Measurements from ENCODE around the gene BABAM2. TPM values are rescaled to one million over a fixed set of nuclear protein-coding genes. Genes with fewer than 3 reads are reported as not detected.

BABAM2 gene
- total and polyA plus RNA-seq, 10 of the 15 experiments (the other 5 are each of a cell fraction or from before 2014, with no cell fraction given): 30.7 to 59.9 (median 44.5) TPM

- H3K4me2 ChIP-seq (ENCODE audit: control insufficient read depth, insufficient read depth): no peak overlapping the region
- ChIA-PET CTCF (no interaction called here), POLR2A (no interaction called here), SMC1A (ENCODE audit: uncharacterized antibody, unreplicated experiment) (no interaction called here), RAD21 (ENCODE audit: unreplicated experiment) (no interaction called here)
- H3K36me3 ChIP-seq (ENCODE audit: control insufficient read depth in 2 of 2, insufficient read depth in 2 of 2, low read length in 1 of 2): no peaks in the 10 kb centered on the region
- H3K27ac ChIP-seq (ENCODE audit: control insufficient read depth, insufficient read depth): no peak overlapping the region
- no TSS peak for BruUV-seq (replicated peaks)
- H2AFZ ChIP-seq (ENCODE audit: control insufficient read depth, low read depth, low read length): no peak overlapping the region
- FAIRE-seq: no peak
- H3K9me3 ChIP-seq (replicated peaks; ENCODE audit: control insufficient read depth, insufficient read depth, low read length): no peaks in the 10 kb centered on the region
- in situ Hi-C loops (cut with MboI) (no loop called here), intact Hi-C loops (cut with micrococcal nuclease; ENCODE audit: unreplicated experiment) (no loop called here)
- no peak overlapping the region for H3K4me3 ChIP-seq
- no peak for DNase-seq (ENCODE audit: low read depth, low spot score)
- no peaks in the 10 kb centered on the region for H3K27me3 ChIP-seq (replicated peaks in 1 of 2; ENCODE audit: control insufficient read depth in 2 of 2, insufficient read depth in 2 of 2, low read length in 1 of 2)
- H4K20me1 ChIP-seq (ENCODE audit: control insufficient read depth, insufficient read depth): no peaks in the 10 kb centered on the region
- H3K9ac ChIP-seq (ENCODE audit: control insufficient read depth, insufficient read depth, low read length): no peak overlapping the region
- no peaks in the 10 kb centered on the region for H3K79me2 ChIP-seq (ENCODE audit: control insufficient read depth, insufficient read depth, low read length)
- no peaks in the 10 kb centered on the region for H3K4me1 ChIP-seq (ENCODE audit: control insufficient read depth, insufficient read depth, low read length)
- no peak for ATAC-seq
- WGBS (ENCODE audit: insufficient coverage, insufficient replicate concordance, low lambda C conversion rate, missing lambda C conversion rate): 78% methylated on average over 13 of the region's 14 CpGs
- TF ChIP-seq RAD51 (IDR thresholded peaks at IDR 0.05) (no peak), PBX3 (IDR thresholded peaks at IDR 0.05; ENCODE audit: insufficient replicate concordance, low read depth, low read length) (no peak), PAX8 (IDR thresholded peaks at IDR 0.05) (no peak), BCL11A (IDR thresholded peaks at IDR 0.05; ENCODE audit: low read depth, low read length) (no peak), CBX5 (IDR thresholded peaks at IDR 0.05; ENCODE audit: low read depth) (no peak), NR2C1 (IDR thresholded peaks at IDR 0.05) (no peak), ZNF274 (IDR thresholded peaks at IDR 0.05; ENCODE audit: insufficient read depth, insufficient read length) (no peak), MYB (IDR thresholded peaks at IDR 0.05; ENCODE audit: borderline replicate concordance, low read depth, low read length) (no peak), RELA (IDR thresholded peaks at IDR 0.05; ENCODE audit: borderline replicate concordance, partially characterized antibody) (no peak), TCF3 (IDR thresholded peaks at IDR 0.05; ENCODE audit: borderline replicate concordance, insufficient read depth, low read depth, low read length) (no peak), JUND (IDR thresholded peaks at IDR 0.05; ENCODE audit: low read depth, low read length) (no peak), SRF (IDR thresholded peaks at IDR 0.05; ENCODE audit: low read depth in 2 of 2, low read length in 2 of 2) (no peak), SUZ12 (IDR thresholded peaks at IDR 0.05; ENCODE audit: unreplicated experiment) (no peak), LARP7 (IDR thresholded peaks at IDR 0.05) (no peak), NFYB (IDR thresholded peaks at IDR 0.05; ENCODE audit: insufficient read depth, low read depth, low read length) (no peak)
- TF ChIP-seq, protein P1, sequence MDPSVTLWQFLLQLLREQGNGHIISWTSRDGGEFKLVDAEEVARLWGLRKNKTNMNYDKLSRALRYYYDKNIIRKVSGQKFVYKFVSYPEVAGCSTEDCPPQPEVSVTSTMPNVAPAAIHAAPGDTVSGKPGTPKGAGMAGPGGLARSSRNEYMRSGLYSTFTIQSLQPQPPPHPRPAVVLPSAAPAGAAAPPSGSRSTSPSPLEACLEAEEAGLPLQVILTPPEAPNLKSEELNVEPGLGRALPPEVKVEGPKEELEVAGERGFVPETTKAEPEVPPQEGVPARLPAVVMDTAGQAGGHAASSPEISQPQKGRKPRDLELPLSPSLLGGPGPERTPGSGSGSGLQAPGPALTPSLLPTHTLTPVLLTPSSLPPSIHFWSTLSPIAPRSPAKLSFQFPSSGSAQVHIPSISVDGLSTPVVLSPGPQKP (IDR thresholded peaks at IDR 0.05; ENCODE audit: low read depth, low read length): no peak
- TF ChIP-seq, protein P2, sequence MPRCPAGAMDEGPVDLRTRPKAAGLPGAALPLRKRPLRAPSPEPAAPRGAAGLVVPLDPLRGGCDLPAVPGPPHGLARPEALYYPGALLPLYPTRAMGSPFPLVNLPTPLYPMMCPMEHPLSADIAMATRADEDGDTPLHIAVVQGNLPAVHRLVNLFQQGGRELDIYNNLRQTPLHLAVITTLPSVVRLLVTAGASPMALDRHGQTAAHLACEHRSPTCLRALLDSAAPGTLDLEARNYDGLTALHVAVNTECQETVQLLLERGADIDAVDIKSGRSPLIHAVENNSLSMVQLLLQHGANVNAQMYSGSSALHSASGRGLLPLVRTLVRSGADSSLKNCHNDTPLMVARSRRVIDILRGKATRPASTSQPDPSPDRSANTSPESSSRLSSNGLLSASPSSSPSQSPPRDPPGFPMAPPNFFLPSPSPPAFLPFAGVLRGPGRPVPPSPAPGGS (IDR thresholded peaks at IDR 0.05; ENCODE audit: borderline replicate concordance, insufficient read depth, low read depth, low read length, poor library complexity, severe bottlenecking): no peak
- TF ChIP-seq, protein P3, sequence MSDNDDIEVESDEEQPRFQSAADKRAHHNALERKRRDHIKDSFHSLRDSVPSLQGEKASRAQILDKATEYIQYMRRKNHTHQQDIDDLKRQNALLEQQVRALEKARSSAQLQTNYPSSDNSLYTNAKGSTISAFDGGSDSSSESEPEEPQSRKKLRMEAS (IDR thresholded peaks at IDR 0.05; ENCODE audit: low read depth, low read length): no peak
Observed at GRCh38 chr2:28338046-28338817, 447.7 kb downstream of the BABAM2 start.
